GM21528 (cell line): ENCODE measurements around the gene PPP3R1.

Experiments used
- ATAC-seq: cut with Tn5 transposase; IDR thresholded peaks from one replicate; pipeline ENCODE4 v1.9.1; 2021; ENCODE audit warnings: mild to moderate bottlenecking, moderate library complexity; ENCODE audit not compliant: unreplicated experiment, low FRiP score

Gene PPP3R1

DNA sequence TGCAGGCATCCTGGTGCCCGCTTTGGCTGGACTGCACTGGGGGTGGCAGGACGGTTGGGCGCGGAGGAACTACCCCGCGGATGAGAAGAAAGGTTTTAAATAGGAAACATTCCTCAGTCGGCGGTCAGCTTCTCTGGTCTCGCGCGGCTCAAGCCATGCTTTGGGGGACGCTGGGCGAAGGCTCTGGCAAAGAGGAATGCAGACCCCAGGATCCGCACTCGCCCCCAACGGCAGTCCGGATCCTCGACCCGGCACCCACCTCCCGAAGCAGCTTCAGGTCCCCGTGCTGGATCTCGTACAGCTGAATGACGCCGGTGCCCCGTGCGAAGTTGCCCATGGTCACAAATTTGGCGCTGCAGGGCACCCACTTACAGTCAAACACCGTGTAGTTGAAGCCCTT lies 95.3 kb downstream of the PPP3R1 start:
- peak; percentile 34 for ATAC-seq

DNA sequence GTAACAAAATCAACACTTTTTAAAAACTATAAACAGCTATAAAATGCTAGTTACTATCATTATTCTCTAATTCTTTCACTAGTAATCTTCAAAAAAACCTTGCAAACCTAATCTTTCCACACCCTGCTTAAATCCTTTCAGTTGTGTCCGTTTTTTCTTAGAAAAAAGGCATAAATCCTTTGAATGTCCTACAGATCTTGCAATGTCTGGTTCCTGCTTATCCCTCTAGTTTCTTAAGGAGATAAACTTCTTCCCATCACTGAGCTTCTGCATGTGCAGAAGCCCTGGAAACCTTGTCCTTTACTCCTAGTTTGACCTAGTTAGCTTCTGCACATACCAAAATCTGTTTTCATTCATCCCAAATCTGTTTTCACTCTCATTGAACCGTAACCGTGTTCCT lies 95.9 kb downstream of the PPP3R1 start:
- no peak for ATAC-seq

DNA sequence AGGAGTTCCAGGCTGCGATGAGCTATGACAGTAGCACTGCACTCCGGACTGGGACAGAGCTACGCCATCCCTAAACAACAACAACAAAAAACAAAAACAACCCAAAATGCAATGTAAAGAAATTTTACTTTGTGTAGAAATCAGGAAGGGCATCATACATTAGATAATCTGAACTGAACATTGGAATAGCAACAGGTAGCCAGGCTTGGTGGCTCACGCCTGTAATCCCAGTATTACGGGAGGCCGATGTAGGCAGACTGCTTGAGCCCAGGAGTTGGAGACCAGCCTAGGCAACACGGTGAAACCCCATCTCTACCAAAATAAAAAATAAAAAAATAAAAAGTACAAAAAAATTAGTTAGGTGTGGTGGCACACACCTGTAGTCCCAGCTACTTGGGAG lies 96.7 kb downstream of the PPP3R1 start:
- ATAC-seq = no peak

DNA sequence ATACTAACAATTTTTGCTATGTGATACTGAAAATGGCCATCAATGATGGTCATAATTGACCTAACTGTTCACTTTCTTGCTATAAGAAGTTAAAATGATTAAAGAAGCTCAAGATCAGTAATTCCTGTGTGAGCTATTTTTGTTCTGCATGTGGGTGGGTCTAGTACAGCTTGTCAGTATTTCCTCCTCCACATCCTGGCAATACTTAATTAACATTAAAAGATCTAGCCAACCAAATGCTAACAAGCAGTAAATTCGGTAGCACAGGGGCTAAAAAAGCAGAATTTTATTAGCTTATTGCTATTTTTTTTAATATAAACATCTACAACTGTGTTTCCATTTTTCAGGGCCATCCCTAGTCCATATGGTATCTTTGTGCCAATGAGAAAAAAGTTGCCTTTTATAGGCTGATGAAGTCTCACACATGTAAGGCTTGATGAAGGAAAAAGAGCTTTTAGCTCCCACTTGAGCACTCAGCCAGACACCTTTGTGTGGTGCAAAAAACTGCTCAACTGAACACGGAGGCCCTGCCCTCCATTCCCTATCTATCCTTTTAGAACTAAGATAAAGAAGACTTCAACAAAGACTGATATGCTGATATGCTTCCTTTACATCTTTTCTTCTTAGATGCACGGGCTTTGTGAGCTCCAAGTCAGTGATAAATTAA lies 99.5 kb downstream of the PPP3R1 start:
- ATAC-seq = no peak

DNA sequence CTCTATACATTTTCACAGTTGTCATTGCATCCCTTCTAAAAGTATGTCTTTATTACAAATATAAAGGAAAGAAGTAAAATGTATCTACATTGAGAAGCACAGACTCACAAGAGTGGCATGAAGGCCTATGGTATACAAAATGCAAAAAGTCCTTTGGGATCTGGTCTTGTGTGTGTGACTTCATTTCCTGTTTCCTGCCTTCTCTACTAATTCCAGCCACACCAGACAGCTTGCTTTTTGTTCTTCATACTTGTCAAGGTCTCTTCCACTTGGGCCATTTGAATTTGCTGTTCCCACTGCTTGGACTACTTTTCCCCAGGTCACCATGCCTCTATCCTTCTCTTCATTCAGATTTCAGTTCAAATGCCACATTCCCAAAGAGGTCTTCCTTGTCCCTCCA lies 101.3 kb downstream of the PPP3R1 start:
- ATAC-seq = no peak

DNA sequence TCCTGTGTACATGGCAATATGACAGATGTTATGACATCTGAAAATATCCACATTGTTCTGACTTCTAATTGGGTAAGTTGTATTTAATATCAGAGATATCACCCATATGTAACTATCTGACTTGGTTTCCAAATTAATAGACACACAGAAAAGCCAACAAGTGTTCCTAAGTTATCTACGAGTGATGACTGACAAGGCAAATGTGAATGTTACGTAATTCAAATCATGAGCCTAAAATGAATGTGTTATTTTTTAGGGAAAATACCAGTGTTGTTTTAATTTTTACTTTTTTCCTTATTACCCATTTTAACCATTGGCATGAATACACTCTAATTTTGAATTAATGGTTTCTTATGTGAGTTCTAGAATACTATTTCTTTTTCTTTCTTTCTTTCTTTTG lies 110.5 kb downstream of the PPP3R1 start:
- ATAC-seq = no peak

DNA sequence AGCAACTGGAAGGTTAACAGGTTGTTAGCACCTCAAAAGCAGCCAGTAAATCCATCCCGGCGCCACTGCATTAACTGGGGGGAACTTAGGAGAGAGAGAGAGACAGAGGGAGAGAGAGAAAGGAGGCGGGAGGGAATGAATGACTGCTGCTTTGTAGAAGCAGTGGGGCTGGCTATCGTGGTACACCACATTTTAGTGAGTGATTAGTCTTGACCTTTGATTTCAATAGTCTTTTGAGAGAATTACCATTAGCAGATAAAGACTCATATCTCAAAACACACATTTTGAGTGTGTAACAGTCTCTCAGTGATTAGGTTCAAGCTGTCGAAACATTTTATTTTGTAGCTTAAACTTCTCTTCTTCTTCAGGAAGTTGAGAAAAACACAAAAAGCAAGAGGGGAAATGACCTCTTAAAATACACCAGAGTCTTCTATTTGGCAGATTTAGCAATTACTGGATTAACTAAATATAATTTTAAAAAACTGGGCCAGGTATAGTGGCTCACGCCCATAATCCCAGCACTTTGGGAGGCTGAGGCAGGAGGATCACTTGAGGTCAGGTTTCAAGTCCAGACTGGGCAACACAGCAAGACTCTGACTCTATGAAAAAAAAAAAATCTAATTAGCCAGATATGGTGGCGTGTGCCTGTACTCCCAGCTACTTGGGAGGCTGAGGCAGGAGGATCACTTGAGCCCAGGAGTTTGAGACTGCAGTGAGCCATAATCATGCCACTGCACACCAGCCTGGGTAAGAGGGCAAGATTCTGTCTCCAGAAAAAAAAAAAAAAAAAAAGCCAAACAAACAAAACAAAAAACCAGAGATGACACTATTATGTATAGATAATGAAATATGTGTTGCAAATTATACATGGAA lies 116.6 kb downstream of the PPP3R1 start:
- ATAC-seq = no peak

DNA sequence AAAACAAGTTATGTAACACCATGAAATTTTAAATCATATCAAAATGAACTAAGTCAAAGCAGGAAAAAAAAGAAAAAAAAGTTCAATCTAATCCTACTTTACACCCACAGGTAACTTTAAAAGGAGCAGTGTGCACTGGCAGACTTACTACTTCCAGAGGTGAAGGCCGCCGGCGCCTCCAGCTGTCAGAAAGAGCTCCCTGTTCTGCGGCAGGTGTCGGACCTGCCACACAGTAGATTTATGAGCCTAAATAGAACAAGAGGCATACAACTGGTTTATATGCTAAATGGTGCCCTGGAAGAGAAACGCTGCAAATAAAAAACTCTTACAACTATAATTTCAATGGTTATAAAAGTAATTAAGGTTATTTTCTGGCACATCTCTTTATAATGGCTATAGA lies 117.8 kb downstream of the PPP3R1 start:
- ATAC-seq = no peak

DNA sequence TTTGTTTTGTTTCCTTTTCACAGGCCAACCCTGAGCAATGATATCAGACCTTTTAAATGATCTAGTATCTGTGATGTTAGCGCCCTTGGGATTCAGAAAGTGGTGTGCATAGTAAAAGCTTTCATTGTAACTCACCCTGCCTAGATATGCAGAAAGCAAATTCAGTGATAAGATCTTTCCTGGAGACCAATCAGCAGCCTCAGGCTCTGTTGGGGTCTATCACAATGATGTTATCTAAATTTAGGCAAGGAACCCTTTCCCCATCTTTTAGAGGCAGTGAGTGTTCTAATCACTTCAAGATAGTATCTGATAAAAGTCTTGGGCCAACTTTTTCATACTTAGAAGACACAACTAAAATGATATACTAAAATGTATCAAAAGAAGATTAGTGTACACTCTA lies 118.2 kb downstream of the PPP3R1 start:
- ATAC-seq = no peak
